CD4-positive, alpha-beta T cell treated with Interleukin-10 for 1 hour (primary cell): ENCODE measurements around the gene PUM1.

Experiments used
- DNase-seq: peaks from one replicate; pipeline ENCODE4 v3.0.0-alpha.2; 2020

The PUM1 gene

DNA sequence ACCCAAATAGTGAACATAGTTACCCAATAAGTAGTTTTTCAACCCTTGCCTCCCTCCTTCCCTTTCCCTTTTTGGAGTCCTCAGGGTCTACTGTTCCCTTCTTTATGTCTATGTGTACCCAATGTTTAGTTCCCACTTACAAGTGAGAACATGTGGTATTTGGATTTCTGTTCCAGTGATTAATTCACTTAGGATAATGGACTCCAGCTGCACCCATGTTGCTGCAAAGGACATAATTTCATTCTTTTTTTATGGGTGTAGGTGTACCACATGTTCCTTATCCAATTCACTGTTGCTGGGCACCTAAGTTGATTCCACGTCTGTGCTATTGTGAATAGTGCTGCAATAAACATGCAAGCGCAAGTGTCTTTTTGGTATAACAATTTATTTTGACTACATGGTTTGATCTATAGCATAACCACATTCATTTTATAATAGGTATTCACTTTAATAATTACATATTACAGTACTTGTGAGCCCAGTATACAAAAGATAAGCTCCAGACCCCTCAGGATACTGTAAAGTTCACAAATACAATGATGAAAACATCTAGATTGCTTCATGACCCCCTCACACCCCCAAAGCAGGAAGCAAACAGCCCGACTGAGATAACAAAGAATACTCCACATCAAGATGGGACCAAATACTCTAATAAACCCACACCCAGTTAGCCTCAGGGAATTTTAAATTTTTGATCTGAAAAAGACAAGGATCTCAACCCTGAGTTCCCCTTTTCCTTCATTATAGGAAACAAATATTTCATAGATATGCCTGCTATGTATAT is 45.3 kb downstream of the PUM1 start:
- DNase-seq = no peak

DNA sequence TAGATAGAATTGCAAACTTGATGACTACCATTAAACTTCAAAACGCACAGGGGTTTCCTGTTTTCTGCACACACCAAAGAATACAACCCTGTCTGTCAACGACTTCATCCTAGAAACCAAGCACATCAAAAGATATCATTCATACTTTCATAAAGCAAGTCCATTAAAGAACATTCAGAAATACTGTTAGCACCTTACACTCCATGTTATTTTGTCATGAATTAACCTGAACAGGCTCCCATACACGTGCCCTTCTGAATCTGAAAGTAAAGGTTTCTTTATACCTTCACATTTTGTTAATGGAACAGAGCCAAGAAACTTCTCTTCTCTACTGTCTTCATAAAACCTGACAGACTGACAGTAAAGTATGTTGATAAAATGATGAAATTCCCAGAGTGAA is 46.1 kb downstream of the PUM1 start:
- DNase-seq = peak; percentile 7

DNA sequence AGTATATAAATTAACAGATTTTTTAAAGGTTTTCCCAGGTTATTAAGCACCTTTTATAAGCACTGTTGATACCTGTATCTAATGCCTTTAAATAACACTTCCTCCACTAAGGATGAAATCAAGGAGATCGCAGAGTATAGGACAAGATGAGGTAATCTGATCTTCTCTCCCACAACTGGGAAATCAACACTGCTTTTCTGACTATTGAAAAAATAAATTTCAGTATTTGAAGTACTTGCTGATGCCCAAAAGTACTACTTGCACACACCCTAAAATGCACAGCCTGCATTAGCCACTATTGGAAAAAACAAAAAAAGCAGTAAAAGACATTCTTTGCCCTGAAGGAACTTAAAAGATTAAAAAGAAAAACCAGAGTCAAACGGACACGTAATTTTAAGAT is 48.6 kb downstream of the PUM1 start:
- DNase-seq = no peak

DNA sequence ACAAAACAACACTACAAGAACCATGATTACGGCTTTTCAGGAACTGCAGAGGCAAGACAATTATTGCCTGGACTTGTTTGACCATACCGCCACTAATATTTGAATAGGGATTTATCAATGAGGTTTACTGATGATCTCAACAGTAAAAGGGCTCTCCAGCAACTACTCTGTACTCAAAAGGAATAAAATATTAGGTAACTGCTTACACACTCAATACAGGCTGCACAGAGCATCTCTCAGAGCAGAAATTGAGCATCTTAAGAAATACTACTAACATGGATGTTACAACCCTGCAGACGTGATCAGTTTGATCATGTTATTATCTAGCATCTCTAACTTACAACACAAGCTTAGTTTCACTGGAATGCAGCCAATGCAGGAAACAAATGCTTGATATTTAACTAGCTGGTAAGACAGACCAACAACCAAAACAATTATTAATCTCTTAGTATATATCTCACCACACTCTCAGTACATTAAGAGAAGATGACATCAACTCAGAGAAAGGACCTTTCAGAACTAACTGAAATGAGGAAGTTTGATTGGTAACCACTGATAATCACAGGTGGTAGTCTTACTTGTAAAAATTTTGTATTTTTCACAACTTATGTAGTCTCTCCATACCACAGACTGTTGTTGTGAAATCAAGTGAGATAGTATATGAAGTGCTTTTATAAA is 52.2 kb downstream of the PUM1 start:
- no peak for DNase-seq

DNA sequence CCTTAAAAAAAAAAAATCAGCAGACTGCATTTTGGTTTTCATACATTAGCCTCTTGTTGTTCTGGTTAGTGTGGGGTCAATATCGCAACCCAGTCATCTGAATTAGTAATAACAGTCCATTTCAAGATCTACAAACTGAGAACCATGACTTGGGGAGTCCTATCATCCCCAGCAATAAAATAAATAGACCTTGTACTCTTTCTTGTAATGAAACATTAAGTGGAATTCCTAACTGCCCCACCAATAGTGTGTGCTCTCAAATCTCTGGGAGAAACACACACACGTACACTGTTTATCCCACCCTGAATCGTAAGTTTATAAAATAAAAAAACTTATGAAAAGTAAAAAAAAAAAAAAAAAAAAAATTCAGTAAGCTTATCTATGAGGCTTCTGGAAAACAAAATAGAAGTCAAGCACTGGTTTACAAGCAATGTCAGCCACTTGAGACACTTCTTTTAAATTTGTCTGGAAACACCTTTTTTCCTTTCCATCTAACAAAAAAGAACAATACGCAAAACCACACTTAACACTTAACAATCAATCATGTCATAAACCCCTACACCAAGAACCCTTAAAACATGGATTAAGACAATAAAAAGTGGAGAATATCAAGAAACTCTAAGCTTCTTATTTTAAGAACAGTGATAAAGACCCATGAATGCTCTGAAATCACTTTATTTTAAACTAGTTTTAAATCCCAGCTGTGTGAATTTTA is 53.1 kb downstream of the PUM1 start:
- no peak for DNase-seq

DNA sequence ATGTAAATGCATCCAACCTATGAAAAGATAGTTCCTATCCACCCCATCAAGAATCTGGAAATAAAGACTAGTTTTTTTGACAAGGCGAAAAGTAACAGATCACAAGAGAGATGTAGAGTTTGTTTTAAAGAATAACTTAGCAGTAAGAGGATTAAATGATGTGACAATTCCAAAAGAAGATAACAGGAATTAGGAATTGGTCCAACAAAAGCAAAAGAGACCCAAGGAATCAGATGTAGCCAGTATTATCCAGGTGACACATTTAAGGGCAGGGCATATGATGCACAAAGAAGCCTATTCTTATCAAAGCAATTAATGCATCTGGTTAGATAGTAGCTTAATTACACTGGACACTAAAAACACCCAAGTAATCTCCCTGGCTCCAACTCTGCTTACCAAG is 53.8 kb downstream of the PUM1 start:
- no peak for DNase-seq

DNA sequence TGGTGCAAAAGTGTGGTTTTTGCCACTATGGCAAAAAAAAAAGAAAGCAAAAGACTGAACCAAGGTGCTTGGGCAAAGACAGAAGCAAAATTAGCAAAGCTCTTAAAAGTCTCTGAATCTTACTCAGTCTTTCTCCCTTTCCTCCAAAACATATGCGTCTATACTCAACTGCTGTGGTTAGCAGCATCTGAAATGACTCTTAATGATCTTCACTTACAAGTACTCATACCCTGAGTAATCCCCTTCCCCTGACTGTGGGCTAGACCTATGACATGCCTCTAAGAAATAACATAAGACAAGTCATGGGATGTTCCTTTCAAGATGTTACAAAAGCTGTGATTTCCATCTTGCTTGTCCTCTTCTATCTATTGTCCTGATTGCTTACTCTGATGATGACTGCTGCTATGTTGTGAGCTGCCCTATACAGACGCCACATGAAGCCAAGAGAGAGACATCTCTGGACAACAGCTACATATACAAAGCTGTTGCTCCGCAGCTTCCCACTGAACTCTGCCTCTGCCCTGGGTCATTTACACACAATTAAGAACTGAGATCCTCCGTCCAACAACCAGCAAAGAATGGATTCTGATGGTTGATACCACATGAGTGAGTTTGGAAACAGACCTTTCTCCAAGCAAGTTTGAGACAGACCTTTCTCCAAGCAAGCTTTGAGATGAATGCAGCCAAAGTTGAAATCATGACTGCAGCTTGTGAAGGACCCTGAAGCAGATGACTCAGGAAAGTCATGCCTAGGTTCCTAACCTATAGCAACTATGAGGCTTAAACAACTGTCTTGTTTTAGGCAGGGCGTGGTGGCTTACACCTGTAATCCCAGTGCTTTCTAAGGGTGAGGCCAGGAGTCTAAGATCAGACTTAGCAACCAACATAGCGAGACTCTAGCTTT is 55.2 kb downstream of the PUM1 start:
- DNase-seq = no peak

DNA sequence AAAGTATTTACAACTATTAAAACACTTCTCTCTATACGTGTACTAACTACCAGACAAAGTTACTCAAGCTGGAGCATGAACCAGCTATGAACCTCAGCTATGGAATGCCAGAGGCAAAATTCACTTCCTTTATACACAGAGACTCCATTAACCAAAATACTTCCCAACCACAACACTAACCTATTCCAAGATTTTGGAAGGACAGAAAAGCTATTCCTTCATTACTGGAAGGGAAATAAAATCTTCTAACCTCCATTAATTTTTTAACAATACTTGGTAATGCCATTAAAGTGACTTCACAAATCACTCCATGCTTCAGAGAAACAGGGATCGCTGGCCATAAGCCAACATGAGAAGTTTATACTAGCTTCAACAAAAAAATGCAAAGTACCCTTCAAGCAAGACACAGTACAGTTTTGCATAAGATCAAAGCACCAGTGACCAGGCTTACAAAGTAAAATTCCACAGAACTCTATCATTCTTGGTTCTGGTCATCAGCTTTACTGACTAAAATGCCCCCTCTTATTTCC is 58.0 kb downstream of the PUM1 start:
- no peak for DNase-seq

DNA sequence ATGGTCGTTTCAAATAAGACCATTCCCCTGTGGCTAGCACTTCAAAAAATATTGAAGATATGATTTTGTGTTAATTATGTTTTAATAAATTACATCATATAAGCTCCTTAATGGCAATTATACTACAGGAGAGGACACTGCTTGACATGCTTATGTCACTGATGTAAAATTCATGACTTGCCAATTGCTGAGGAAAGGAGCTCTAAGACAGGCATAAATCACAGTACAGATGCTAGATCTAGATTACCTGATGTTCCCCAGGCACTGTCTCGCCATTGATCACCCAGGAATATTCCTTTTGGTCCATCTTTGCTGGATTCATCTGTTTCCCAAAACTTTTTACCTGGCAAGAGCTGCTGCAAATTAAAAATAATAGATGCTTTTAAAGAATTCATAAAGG is 58.8 kb downstream of the PUM1 start:
- no peak for DNase-seq

DNA sequence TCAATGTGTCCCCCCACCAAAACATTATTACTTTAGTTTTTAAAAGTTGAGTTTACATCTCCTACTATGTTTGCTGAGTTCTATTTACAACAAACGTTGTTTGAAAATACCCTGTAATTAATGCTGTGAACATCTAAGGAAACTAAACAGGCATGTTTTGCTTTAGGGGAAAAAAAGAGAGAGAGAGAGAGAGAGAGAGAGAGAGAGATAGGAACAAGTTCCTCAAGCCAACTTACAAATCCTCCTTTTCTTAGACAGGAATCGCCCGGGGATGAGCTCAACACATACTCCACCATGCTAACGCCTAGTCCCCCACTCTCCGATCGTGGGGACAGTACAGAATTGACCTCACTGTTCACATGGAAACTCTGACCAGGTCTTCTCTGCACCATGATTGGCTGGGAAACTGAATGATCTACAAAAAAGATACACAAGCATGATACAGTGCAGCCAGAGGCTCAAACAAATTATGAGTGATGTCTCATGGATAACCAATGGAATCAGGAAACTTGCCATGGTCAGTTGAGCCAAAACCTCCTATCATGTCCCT is 59.8 kb downstream of the PUM1 start:
- DNase-seq = no peak

DNA sequence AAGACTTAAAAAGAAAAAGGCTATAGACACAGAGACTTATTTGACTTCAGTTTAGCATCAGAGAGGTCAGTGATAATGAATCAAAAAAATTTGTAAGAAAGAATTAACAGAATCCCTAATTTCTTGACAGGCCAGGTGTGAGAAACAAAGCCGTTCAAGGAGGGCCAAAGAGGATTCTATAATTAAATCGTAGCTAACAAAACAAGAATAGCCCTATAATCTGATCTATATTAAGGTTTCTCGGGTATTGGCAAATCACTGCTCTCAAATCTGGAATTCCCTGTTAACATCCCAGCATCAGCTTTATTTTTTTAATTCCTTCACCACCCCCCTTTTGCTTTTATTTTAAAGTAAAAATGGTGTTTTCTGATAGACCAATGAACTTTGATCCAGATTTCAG is 60.3 kb downstream of the PUM1 start:
- DNase-seq = no peak

DNA sequence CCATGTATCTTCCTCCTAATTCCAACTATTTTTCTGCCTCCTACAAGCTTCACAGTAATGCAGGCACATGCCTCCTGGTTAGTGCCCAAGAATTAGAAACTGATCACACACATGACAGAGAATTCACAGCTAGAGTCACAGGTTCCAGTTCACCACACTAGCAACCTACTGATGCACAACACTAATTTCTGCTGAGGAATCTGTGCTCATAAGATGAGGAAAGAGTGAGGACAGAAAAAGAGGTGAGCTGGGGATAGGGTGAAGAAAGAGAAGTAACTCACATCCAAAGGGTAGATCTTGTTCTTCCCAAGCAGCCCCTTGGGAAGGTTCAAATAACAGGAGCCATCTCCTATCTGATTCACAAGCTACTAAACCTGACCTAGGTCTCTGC is 61.3 kb downstream of the PUM1 start:
- DNase-seq = no peak

DNA sequence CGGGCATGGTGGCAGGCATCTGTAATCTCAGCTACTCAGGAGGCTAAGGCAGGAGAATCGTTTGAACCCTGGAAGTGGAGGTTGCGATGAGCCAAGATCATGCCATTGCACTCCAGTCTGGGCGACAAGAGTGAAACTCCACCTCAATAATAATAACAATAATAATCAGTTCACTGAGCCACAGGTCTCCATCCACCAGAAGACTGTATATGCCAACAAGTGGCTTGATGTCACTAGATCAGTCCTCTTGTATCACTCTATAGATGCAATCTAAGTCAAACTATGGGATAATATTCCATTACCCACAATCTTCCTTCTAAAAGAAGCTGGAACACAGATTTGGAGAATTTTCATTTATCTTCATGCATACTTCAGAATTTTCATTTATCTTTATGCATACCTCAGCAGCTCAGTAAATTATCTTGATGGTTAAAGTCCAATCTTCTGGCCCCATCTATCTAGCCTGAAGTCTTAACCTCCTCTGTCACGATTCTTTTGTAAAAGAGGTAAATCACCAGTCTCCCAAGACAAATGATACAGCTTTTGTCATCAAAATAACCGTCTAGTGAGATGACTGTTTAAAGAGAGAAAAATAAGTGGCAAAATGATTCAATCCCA is 61.8 kb downstream of the PUM1 start:
- DNase-seq = no peak

DNA sequence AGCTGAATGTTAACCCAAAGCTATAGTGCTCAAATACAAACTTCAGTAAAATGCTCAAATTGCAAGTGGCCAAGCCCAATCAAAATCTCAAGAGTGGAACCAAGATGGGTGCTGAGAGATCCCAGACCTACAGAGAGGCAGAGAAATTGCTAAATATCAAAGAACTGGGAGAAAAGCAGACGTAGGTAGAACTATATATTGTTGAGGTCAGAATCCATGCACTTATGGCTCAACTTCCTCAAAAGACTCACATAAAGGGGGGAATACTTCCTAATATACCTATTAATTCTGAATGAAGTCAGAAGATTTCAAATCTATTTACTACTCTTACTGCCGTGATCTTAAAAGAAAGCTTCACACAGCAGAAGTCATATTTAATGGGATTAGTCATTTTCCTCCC is 65.2 kb downstream of the PUM1 start:
- DNase-seq = no peak

DNA sequence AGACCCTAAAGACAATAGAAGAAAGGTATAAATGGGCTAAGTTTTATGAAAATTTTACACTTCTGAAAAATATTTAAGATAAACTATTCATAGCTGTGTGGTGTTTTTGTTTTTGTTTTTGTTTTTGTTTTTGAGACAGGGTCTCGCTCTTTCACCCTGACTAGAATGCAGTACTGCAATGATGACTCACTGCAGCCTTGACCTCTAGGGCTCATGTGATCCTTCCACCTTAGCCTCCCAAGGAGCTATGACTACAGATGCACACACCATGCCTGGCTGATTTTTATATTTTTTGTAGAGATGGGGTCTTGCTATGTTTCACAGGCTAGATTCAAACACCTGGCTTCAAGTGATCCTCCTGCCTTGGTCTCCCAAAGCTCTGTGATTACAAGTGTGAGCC is 66.6 kb downstream of the PUM1 start:
- DNase-seq = no peak

DNA sequence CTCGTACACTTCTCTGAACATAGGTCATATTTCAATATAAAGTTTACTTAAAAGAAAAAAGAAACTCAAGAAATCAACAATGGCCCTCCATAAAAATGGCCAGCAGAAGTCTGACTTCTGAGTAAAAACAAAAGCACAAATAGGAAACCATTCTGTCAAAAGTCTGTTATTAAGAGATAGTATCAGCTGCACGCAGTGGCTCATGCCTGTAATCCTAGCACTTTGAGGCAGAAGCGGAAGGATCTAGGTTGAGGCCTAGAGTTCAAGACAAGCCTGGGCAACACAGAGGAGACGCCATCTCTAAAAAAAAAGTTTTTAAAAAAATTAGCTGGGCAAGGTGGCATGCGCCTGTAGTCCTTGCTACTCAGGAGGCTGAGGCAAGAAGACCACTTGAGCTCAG is 67.3 kb downstream of the PUM1 start:
- DNase-seq = no peak

DNA sequence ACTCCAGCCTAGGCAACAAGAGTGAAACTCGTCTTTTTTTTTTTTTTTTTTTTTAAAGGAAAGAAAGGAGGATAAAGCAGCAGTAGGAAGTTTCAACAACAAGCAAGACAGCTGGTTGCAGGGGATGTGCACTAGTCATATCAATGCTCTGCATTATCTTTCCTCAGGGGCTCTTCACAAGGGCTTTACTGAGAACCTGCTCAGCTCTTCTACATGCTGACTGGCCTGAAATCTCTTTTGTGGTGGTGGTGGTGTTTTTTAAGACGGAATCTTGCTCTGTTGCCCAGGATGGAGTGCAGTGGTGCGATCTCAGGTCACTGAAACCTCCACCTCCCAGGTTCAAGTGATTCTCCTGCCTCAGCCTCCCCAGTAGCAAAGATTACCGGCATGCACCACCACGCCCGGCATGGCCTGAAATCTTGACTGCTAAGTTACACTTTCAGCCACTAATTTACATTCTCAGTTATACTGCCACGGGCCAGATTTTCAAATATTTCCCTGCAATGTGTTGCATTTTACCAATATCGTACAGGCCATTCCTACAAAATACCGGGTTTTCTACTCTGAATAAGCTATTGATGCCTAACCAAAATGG is 68.0 kb downstream of the PUM1 start:
- DNase-seq = no peak

DNA sequence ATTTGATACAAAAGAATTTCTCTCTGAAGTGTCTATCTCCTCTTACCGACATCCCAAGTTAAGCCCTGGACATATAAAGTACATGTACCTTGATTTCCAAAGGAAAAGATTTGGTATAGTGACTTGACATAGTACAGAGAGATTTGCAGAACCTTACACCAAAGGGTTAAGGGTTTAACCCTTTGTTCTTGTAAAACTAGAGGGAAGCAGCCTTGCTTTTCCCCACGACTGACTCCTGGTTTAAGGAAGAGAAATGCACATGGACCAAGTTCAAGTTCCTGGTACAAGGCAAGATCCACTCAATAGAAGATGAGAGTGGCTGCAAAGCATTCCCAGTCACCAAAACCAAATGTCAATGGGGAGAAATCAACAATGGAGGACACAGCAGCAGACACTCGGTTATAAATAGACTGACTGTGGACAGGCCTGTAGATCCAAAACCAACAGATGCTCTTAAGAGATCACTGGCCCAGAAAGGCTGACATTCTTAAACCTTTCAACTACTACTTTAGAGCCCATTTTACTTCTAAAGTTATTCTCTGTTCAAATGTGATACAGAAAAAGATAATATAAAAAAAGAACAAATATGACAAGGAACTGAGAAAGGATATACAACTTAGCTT is 69.4 kb downstream of the PUM1 start:
- DNase-seq = no peak

DNA sequence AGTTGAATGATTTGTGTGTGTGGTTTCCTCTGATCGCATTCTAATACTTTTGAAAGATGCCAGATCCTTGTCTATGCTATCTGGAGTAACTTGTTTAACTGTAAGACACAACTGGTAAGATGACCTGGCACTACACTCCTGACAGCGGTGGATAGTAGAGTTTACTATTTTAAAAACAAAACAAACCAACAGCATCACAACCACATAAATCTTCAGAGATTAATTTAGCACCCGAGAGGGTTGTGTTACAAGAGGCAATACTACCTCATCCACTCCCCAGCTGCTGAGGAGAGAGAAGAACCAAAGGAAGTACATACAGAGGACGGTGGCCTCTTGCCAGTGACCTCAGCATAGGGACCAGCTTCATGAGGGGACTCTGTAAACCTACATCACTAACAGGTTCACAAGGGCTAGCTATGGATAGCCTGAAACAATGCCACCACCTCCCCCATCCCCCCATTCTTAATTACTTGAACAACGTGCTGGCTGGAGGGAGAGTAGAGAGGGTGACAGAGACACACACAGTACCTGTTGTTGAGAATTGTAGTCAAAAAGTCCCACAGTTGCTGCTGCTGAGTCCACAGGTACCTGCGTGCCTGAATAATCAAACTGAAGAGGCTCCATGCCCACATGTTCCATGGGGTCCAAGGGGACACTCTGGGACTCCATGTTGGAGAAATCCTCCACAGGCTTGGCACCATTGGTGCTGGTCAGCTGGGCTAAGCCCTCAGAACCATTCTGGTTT is 73.5 kb downstream of the PUM1 start:
- no peak for DNase-seq

DNA sequence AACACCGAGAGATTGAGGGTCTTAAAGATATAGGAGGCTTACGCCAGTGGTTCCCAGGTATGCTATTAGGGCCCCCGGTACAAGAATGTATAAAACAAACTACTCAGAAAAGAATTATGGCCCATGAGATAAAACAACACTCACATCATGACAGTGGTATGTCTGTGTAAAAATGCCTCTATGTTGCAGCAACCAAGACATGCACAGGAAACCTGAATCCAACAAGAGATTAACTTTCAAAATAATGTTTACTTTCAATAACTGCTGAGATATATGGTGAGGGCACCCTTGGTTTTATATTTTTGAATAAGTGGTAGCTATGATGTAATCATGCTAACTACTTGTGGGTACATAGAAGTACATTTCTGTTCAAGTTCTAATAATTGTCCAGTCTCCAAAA is 74.9 kb downstream of the PUM1 start:
- DNase-seq = no peak
